HepG2 (cell line): Measurements from ENCODE around the gene ASH1L. TPM values are rescaled to one million over a fixed set of nuclear protein-coding genes. Genes with fewer than 3 reads are reported as not detected.

Experiments
- BCL6 ChIP-seq: IDR thresholded peaks from 2 replicates; pipeline ENCODE4 v1.6.1; 2016; ENCODE audit warnings: missing genetic modification reagents, missing compliant biosample characterization
- CBX5 ChIP-seq: sonication (generic); formaldehyde crosslinking; IDR thresholded peaks from 2 replicates; pipeline ENCODE4 v1.4.0; 2020; ENCODE audit warnings: missing genetic modification reagents, borderline replicate concordance
- DNMT3B ChIP-seq: conservative IDR thresholded peaks from 2 replicates; pipeline ENCODE4 v1.6.1; 2016; ENCODE audit warnings: missing biosample characterization, control low read depth
- HOXD1 ChIP-seq: sonication (generic); formaldehyde crosslinking; IDR thresholded peaks from 2 replicates; pipeline ENCODE4 v1.5.0; 2020; ENCODE audit warnings: missing genetic modification reagents
- NFKB2 ChIP-seq: sonication (generic); formaldehyde crosslinking; IDR thresholded peaks from 2 replicates; pipeline ENCODE4 v1.4.0; 2020; ENCODE audit warnings: missing genetic modification reagents, borderline replicate concordance
- NKX3-1 ChIP-seq: sonication (generic); formaldehyde crosslinking; IDR thresholded peaks from 2 replicates; pipeline ENCODE4 v1.5.0; 2020; ENCODE audit warnings: missing genetic modification reagents
- NR2C2 ChIP-seq: sonication (generic); formaldehyde crosslinking; IDR thresholded peaks from 2 replicates; pipeline ENCODE4 v1.4.0; 2020; ENCODE audit warnings: missing genetic modification reagents, mild to moderate bottlenecking, moderate library complexity, borderline replicate concordance
- SAFB2 ChIP-seq: sonication (generic); formaldehyde crosslinking; IDR thresholded peaks from 2 replicates; pipeline ENCODE4 v1.5.1; 2020; ENCODE audit warnings: missing genetic modification reagents, low read depth, mild to moderate bottlenecking, borderline replicate concordance
- SP1 ChIP-seq, 2 experiments: fragments of 450-650 bp in 1 of 2; sonication (generic) in 1 of 2; formaldehyde crosslinking in 1 of 2; IDR thresholded peaks; 2 replicates each; pipeline versions ENCODE4 v1.4.0 to v1.6.1; 2016 to 2020; ENCODE audit warnings: missing genetic modification reagents in 1 of 2
- THAP11 ChIP-seq: IDR thresholded peaks from 2 replicates; pipeline ENCODE4 v1.6.1; 2016; ENCODE audit warnings: missing biosample characterization, missing genetic modification reagents
- ZNF160 ChIP-seq: sonication (generic); formaldehyde crosslinking; IDR thresholded peaks from 2 replicates; pipeline ENCODE4 v1.8.0; 2022; ENCODE audit warnings: mild to moderate bottlenecking, inconsistent platforms, missing genetic modification reagents
- ZNF234 ChIP-seq: sonication (generic); formaldehyde crosslinking; conservative IDR thresholded peaks from 2 replicates; pipeline ENCODE4 v1.5.1; 2020; ENCODE audit warnings: mild to moderate bottlenecking, missing genetic modification reagents
- ZNF235 ChIP-seq: sonication (generic); formaldehyde crosslinking; IDR thresholded peaks from 2 replicates; pipeline ENCODE4 v1.8.1; 2023; ENCODE audit warnings: mild to moderate bottlenecking, missing genetic modification reagents, borderline replicate concordance
- polyA plus RNA-seq, 8 experiments: library from polyadenylated mRNA; depleted of rRNA in 3 of 8; stranded (reverse) in 7 of 8; unstranded in 1 of 8; fragments of >200 nt; fragmentation: Illumina TruSeq in 4 of 8; extraction: Trizol in 4 of 8; gene quantifications; 2 replicates each; pipeline versions ENCODE4 v1.2.1 to v1.2.3, GENCODE V29; 2011 to 2016; ENCODE audit warnings: low read depth in 4 of 8, missing spikeins in 1 of 8, mixed read lengths in 1 of 8; ENCODE audit not compliant: insufficient read depth in 1 of 8
- total RNA-seq, 5 experiments: library from RNA; depleted of rRNA; stranded (reverse); fragments of >200 nt; fragmentation: Illumina TruSeq; extraction: Trizol; gene quantifications; 2 replicates each; pipeline ENCODE4 v1.2.3, GENCODE V29; 2016; ENCODE audit warnings: low read depth in 1 of 5
- TF ChIP-seq, protein P1 (sequence below): IDR thresholded peaks from 2 replicates; pipeline ENCODE4 v1.6.1; 2016
- TF ChIP-seq, protein P2 (sequence below): sonication (generic); formaldehyde crosslinking; IDR thresholded peaks from 2 replicates; pipeline ENCODE4 v1.4.0; 2020; ENCODE audit warnings: mild to moderate bottlenecking, missing genetic modification reagents, borderline replicate concordance
- TF ChIP-seq, protein P3 (sequence below): sonication (generic); formaldehyde crosslinking; conservative IDR thresholded peaks from 2 replicates; pipeline ENCODE4 v1.4.0; 2020; ENCODE audit warnings: mild to moderate bottlenecking, missing genetic modification reagents, moderate library complexity
- TF ChIP-seq, protein P4 (sequence below): sonication (generic); formaldehyde crosslinking; IDR thresholded peaks from 2 replicates; pipeline ENCODE4 v1.9.0; 2021; ENCODE audit warnings: missing genetic modification reagents, mild to moderate bottlenecking, borderline replicate concordance

The ASH1L gene
- total and polyA plus RNA-seq, 2 of the 13 experiments (the other 11 are each of a cell fraction or from before 2014, with no cell fraction given) = 10.2 to 15.3 TPM

DNA sequence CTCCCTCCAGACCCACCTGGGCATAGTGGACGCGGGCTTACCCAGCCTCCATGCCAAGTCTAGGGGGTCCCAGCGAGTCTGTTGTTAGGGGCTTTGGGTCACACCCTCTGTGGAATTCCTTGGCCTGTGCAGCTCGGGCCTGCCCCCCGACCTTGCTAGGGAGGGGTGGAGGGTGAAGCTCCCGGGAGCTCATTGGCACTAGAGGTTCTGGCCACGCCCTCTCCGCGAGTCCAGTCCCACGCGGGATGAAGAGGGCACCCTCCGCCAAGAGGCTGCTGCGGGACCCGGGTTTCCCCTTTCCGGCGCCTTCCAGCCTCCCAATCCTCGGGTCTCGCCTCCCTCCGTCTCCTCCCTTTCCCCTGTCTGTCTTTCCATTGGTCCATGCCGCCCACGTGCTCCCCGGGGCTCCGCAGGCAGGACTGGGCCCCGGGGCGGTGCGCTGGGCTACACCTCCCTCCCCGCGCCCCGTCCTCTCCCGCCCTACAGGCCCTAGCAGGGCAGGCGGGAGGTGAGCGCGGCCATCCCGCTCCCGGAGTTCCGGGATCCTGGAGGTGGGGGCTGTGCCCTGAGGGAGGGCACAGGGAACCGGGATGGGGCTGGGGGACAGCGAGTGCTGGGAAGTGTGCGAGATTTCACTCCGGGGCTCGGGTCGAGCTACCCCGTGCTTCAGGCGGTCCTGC, 238.4 kb downstream of the ASH1L start (continued):
- TF ChIP-seq THAP11 (peak; percentile 61; the same call in 1 of the 2 replicates), HOXD1 (CRISPR knock-in tag) (no peak), BCL6 (CRISPR knock-in tag) (0 out of 2 replicates have a peak, but pooled peaks have one; percentile 37), NKX3-1 (no peak), DNMT3B (CRISPR knock-in tag) (peak; percentile 63; the same call in 1 of the 2 replicates), CBX5 (CRISPR knock-in tag) (peak; percentile 16; the same call in 1 of the 2 replicates), SAFB2 (CRISPR knock-in tag) (no peak), ZNF160 (CRISPR knock-in tag) (peak; percentile 15; the same call in 1 of the 2 replicates), NFKB2 (CRISPR knock-in tag) (peak; percentile 2; the same call in 1 of the 2 replicates), ZNF234 (no peak), NR2C2 (CRISPR knock-in tag) (0 out of 2 replicates have a peak, but pooled peaks have one; percentile 47), ZNF235 (CRISPR knock-in tag) (0 out of 2 replicates have a peak, but pooled peaks have one; percentile 24), SP1 (IDR thresholded peaks at IDR 0.05) (no peak), SP1 (CRISPR knock-in tag; IDR thresholded peaks at IDR 0.05) (peak; percentile 39)
- TF ChIP-seq, protein P1, sequence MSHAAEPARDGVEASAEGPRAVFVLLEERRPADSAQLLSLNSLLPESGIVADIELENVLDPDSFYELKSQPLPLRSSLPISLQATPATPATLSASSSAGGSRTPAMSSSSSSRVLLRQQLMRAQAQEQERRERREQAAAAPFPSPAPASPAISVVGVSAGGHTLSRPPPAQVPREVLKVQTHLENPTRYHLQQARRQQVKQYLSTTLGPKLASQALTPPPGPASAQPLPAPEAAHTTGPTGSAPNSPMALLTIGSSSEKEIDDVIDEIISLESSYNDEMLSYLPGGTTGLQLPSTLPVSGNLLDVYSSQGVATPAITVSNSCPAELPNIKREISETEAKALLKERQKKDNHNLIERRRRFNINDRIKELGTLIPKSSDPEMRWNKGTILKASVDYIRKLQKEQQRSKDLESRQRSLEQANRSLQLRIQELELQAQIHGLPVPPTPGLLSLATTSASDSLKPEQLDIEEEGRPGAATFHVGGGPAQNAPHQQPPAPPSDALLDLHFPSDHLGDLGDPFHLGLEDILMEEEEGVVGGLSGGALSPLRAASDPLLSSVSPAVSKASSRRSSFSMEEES (CRISPR knock-in tag) = 0 out of 2 replicates have a peak, but pooled peaks have one; percentile 11
- TF ChIP-seq, protein P2, sequence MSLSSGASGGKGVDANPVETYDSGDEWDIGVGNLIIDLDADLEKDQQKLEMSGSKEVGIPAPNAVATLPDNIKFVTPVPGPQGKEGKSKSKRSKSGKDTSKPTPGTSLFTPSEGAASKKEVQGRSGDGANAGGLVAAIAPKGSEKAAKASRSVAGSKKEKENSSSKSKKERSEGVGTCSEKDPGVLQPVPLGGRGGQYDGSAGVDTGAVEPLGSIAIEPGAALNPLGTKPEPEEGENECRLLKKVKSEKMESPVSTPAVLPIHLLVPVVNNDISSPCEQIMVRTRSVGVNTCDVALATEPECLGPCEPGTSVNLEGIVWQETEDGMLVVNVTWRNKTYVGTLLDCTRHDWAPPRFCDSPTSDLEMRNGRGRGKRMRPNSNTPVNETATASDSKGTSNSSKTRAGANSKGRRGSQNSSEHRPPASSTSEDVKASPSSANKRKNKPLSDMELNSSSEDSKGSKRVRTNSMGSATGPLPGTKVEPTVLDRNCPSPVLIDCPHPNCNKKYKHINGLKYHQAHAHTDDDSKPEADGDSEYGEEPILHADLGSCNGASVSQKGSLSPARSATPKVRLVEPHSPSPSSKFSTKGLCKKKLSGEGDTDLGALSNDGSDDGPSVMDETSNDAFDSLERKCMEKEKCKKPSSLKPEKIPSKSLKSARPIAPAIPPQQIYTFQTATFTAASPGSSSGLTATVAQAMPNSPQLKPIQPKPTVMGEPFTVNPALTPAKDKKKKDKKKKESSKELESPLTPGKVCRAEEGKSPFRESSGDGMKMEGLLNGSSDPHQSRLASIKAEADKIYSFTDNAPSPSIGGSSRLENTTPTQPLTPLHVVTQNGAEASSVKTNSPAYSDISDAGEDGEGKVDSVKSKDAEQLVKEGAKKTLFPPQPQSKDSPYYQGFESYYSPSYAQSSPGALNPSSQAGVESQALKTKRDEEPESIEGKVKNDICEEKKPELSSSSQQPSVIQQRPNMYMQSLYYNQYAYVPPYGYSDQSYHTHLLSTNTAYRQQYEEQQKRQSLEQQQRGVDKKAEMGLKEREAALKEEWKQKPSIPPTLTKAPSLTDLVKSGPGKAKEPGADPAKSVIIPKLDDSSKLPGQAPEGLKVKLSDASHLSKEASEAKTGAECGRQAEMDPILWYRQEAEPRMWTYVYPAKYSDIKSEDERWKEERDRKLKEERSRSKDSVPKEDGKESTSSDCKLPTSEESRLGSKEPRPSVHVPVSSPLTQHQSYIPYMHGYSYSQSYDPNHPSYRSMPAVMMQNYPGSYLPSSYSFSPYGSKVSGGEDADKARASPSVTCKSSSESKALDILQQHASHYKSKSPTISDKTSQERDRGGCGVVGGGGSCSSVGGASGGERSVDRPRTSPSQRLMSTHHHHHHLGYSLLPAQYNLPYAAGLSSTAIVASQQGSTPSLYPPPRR (CRISPR knock-in tag) = peak; percentile 34; the same call in 1 of the 2 replicates
- TF ChIP-seq, protein P3, sequence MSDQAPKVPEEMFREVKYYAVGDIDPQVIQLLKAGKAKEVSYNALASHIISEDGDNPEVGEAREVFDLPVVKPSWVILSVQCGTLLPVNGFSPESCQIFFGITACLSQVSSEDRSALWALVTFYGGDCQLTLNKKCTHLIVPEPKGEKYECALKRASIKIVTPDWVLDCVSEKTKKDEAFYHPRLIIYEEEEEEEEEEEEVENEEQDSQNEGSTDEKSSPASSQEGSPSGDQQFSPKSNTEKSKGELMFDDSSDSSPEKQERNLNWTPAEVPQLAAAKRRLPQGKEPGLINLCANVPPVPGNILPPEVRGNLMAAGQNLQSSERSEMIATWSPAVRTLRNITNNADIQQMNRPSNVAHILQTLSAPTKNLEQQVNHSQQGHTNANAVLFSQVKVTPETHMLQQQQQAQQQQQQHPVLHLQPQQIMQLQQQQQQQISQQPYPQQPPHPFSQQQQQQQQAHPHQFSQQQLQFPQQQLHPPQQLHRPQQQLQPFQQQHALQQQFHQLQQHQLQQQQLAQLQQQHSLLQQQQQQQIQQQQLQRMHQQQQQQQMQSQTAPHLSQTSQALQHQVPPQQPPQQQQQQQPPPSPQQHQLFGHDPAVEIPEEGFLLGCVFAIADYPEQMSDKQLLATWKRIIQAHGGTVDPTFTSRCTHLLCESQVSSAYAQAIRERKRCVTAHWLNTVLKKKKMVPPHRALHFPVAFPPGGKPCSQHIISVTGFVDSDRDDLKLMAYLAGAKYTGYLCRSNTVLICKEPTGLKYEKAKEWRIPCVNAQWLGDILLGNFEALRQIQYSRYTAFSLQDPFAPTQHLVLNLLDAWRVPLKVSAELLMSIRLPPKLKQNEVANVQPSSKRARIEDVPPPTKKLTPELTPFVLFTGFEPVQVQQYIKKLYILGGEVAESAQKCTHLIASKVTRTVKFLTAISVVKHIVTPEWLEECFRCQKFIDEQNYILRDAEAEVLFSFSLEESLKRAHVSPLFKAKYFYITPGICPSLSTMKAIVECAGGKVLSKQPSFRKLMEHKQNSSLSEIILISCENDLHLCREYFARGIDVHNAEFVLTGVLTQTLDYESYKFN (CRISPR knock-in tag) = peak; percentile 20; the same call in 1 of the 2 replicates
- TF ChIP-seq, protein P4, sequence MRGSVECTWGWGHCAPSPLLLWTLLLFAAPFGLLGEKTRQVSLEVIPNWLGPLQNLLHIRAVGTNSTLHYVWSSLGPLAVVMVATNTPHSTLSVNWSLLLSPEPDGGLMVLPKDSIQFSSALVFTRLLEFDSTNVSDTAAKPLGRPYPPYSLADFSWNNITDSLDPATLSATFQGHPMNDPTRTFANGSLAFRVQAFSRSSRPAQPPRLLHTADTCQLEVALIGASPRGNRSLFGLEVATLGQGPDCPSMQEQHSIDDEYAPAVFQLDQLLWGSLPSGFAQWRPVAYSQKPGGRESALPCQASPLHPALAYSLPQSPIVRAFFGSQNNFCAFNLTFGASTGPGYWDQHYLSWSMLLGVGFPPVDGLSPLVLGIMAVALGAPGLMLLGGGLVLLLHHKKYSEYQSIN (CRISPR knock-in tag) = no peak
